OCI-LY7 (cell line): ENCODE results near the gene NSL1. TPM values are rescaled to one million over a fixed set of nuclear protein-coding genes. Genes with fewer than 3 reads are reported as not detected.

Source experiments
- BruUV-seq: library from RNA; stranded (reverse); fragments of 400-500 nt; replicated peaks from 2 replicates; lab custom pipeline; 2021; lab: Mats Ljungman, UMichigan
- CTCF ChIA-PET: fragments of 300-600 bp; sonication (Branson Sonifier 250); formaldehyde crosslinking; loops from one replicate; lab custom pipeline; 2022; ENCODE audit warnings: antibody characterized with exemption; ENCODE audit not compliant: unreplicated experiment; lab: Charles Lee
- POLR2A ChIA-PET: fragments of 300-600 bp; sonication (Branson Sonifier 250); formaldehyde crosslinking; loops from one replicate; lab custom pipeline; 2022; ENCODE audit warnings: antibody characterized with exemption; lab: Charles Lee
- DNase-seq: peaks from one replicate; pipeline ENCODE4 v3.0.0-alpha.2; 2015; ENCODE audit warnings: low spot score
- H2AFZ ChIP-seq: fragments of 200-600 bp; sonication (generic), shearing (Covaris generic); 2 replicates; pipeline ENCODE4 v1.6.1; 2014; ENCODE audit warnings: mild to moderate bottlenecking, antibody characterized with exemption, low read length, moderate library complexity
- H3K27ac ChIP-seq: fragments of 200-600 bp; sonication (generic); 2 replicates; pipeline ENCODE4 v1.5.1; 2014; ENCODE audit warnings: mixed run types, low read depth, mild to moderate bottlenecking, moderate library complexity, low read length, inconsistent platforms; ENCODE audit not compliant: poor library complexity, severe bottlenecking
- H3K36me3 ChIP-seq: fragments of 200-600 bp; sonication (generic); 2 replicates; pipeline ENCODE4 v1.6.1; 2014; ENCODE audit warnings: mild to moderate bottlenecking, antibody characterized with exemption, low read length, moderate library complexity, mixed read lengths; ENCODE audit not compliant: insufficient read depth
- H3K4me1 ChIP-seq: fragments of 200-600 bp; sonication (generic); 2 replicates; pipeline ENCODE4 v1.5.1; 2014; ENCODE audit warnings: mild to moderate bottlenecking, low read length; ENCODE audit not compliant: insufficient read depth, poor library complexity, severe bottlenecking
- H3K4me2 ChIP-seq: fragments of 200-600 bp; sonication (generic); 2 replicates; pipeline ENCODE4 v1.6.1; 2014; ENCODE audit warnings: mild to moderate bottlenecking, low read length
- H3K4me3 ChIP-seq: fragments of 200-600 bp; sonication (generic); 2 replicates; pipeline ENCODE4 v1.5.1; 2014; ENCODE audit warnings: mild to moderate bottlenecking, low read depth, low read length; ENCODE audit not compliant: poor library complexity, severe bottlenecking
- H3K79me2 ChIP-seq: fragments of 200-600 bp; sonication (generic); 2 replicates; pipeline ENCODE4 v1.6.1; 2016; ENCODE audit warnings: low read depth, mild to moderate bottlenecking, low read length, moderate library complexity, mixed read lengths; ENCODE audit not compliant: insufficient read depth
- H3K9me2 ChIP-seq: fragments of 200-600 bp; sonication (generic); 2 replicates; pipeline ENCODE4 v1.6.1; 2016; ENCODE audit warnings: mild to moderate bottlenecking, low read length, mixed read lengths; ENCODE audit not compliant: insufficient read depth
- H3K9me3 ChIP-seq: fragments of 200-600 bp; sonication (generic); 2 replicates; pipeline ENCODE4 v1.6.1; 2014; ENCODE audit warnings: mild to moderate bottlenecking, mixed run types, low read length, mixed read lengths
- H4K20me1 ChIP-seq: fragments of 200-600 bp; sonication (generic); 2 replicates; pipeline ENCODE4 v1.6.1; 2014; ENCODE audit warnings: mild to moderate bottlenecking, antibody characterized with exemption, low read length, moderate library complexity, mixed read lengths; ENCODE audit not compliant: insufficient read depth
- CTCF ChIP-seq: fragments of 200-600 bp; sonication (generic); conservative IDR thresholded peaks from 2 replicates; pipeline ENCODE4 v1.5.1; 2014; ENCODE audit warnings: mild to moderate bottlenecking, antibody characterized with exemption, low read length, moderate library complexity, mixed read lengths
- EZH2phosphoT487 ChIP-seq: fragments of 200-600 bp; sonication (generic); IDR thresholded peaks from 2 replicates; pipeline ENCODE4 v1.6.1; 2018; ENCODE audit warnings: low read depth, borderline replicate concordance, mild to moderate bottlenecking, mixed run types, antibody characterized with exemption, low read length, moderate library complexity, mixed read lengths
- intact Hi-C: fragments of 100-400 bp; cut with micrococcal nuclease; formaldehyde crosslinking; loops from one replicate; pipeline ENCODE4 v1.10.0; 2022; ENCODE audit not compliant: unreplicated experiment
- total RNA-seq, 2 experiments: library from RNA; depleted of rRNA in 1 of 2; stranded (reverse); fragments of >200 nt in 1 of 2; shearing (Covaris generic) in 1 of 2; gene quantifications; 2 replicates each; pipeline ENCODE4 v1.2.3, GENCODE V29; 2014 to 2022

Gene NSL1
- total RNA-seq, 2 experiments from 2014 or later: 66.8 to 70.9 TPM

GRCh38 chr1:212828395-212828794 is 36.8 kb upstream of the NSL1 start:
- no peak for TF ChIP-seq EZH2phosphoT487
- no peak for TF ChIP-seq CTCF
- Histone ChIP-seq H3K79me2 (no peaks in the 10 kb centered on the region), H4K20me1 (no peaks in the 10 kb centered on the region), H3K27ac (no peak overlapping the region), H3K9me2 (no peaks in the 10 kb centered on the region), H3K9me3 (peaks cover 14% of the 10 kb centered on the region; the same call in 1 of the 2 replicates), H3K36me3 (no peaks in the 10 kb centered on the region), H2AFZ (no peak overlapping the region), H3K4me3 (no peak overlapping the region), H3K4me1 (peaks cover 18% of the 10 kb centered on the region), H3K4me2 (no peak overlapping the region)
- intact Hi-C loops: no loop called here
- no peak for DNase-seq
- no TSS peak for BruUV-seq
- ChIA-PET POLR2A (interaction anchor here (0.6 to 1.5 kb wide), 4 partner anchors 29 to 151 kb away, joined by 3 to 4 read pairs (median 3); partner anchors contain the start of genes NSL1 and TATDN3), CTCF (no interaction called here)

DNA sequence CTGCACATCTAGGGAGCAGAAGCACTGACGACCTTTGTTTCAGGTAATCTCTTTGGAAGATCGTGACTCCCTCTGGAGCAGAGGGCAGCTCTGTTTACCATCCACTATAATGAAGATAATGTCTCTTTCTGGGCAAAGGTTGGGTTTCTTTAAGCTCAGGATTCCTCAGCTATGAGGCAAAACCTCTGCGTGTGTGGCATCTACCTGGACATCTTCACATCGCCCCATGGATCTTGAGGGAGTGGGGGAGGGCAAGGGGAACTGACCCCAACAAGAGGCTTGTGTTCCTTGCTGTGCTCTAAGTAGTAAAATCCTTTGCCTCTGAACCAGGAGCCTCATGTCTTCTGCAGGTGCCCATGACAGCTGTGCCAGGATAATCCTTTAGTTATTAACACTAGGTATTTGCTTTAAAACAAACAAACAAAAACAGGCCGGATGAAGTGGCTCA is 36.3 kb upstream of the NSL1 start:
- Histone ChIP-seq H3K9me2 (no peaks in the 10 kb centered on the region), H3K36me3 (no peaks in the 10 kb centered on the region), H3K79me2 (no peaks in the 10 kb centered on the region), H3K4me2 (no peak overlapping the region), H4K20me1 (no peaks in the 10 kb centered on the region), H3K27ac (no peak overlapping the region), H3K4me1 (peaks cover 17% of the 10 kb centered on the region), H2AFZ (no peak overlapping the region), H3K9me3 (peaks cover 14% of the 10 kb centered on the region; the same call in 1 of the 2 replicates), H3K4me3 (no peak overlapping the region)
- ChIA-PET POLR2A (interaction anchor here (0.6 to 1.5 kb wide), 3 partner anchors 29 to 36 kb away, joined by 3 to 4 read pairs (median 3); partner anchors contain the start of genes NSL1 and TATDN3), CTCF (no interaction called here)
- no TSS peak for BruUV-seq
- TF ChIP-seq EZH2phosphoT487 (no peak), CTCF (no peak)
- intact Hi-C loops: no loop called here
- DNase-seq: no peak

DNA sequence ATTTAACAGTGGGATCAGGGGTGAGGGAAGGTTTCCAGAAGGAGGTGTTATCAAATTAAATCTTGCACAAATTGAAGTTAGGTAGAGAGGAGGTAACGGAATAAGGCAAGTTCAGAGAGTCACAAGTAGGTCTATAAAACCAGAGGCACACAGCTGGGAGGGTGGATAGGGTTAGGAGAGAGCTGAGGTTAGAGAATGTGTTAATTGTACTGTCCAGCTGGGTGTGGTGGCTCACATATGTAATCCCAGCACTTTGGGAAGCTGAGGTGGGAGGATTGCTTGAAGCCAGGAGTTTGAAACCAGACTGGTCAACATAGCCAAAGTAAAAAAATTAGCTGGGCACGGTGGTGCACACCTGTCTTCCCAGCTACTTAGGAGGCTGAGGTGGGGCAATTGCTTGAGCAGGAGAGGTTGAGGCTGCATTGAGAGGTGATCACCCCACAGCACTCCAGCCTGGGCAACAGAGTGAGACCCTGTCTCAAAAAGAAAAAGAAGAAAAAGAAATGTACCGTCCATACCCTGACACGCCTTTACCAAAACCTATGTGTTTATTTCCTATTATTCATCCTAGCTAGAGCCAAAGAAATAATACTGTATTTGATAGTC is 35.7 kb upstream of the NSL1 start:
- no peaks in the 10 kb centered on the region for H3K79me2 ChIP-seq
- POLR2A ChIA-PET: interaction anchor here (0.6 to 1.5 kb wide), 2 partner anchors 27 to 34 kb away, joined by 3 read pairs; no protein-coding TSS in a partner anchor
- H3K9me3 ChIP-seq: peaks cover 14% of the 10 kb centered on the region; the same call in 1 of the 2 replicates
- DNase-seq: no peak
- peaks cover 11% of the 10 kb centered on the region for H3K4me1 ChIP-seq
- no peaks in the 10 kb centered on the region for H4K20me1 ChIP-seq
- no TSS peak for BruUV-seq
- TF ChIP-seq CTCF (no peak), EZH2phosphoT487 (no peak)
- no peaks in the 10 kb centered on the region for H3K9me2 ChIP-seq
- no peak overlapping the region for H2AFZ ChIP-seq
- H3K27ac ChIP-seq: no peak overlapping the region
- intact Hi-C loops: no loop called here
- CTCF ChIA-PET: no interaction called here
- H3K4me3 ChIP-seq: no peak overlapping the region
- H3K36me3 ChIP-seq: no peaks in the 10 kb centered on the region
- H3K4me2 ChIP-seq: no peak overlapping the region
